ENCODE measurements around the gene CSNK2A3. TPM values are rescaled to one million over a fixed set of nuclear protein-coding genes. Genes with fewer than 3 reads are reported as not detected.
A peak's percentile ranks its signal among the peaks of the same experiment; 100 is the strongest.

Gene CSNK2A3
- total and polyA plus RNA-seq, 12 donors: 0.57 to 2.2 (median 0.99) TPM; not detected in 1

DNA sequence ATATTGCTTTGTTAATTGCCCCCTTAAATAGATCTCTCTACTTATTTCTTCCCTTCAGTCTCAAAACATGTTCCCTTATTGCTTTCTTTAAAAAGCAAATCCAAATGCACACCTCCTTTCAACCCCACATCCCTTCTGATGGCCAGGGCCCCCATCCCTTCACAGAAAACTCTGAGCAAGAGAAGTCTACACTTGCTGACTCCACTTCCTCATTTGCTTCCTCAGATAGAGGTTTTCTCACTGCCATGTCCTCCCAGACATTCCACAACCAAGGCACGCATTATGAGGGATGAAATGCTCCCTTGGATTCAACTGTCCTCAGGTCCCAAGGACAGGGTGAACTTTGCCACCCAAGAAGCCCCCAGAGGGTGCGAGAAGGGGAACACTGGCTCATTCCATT is 43.1 kb downstream of the CSNK2A3 start:
- 95 to 97% methylated on average over 2 of the region's 2 CpGs for WGBS, 2 donors
- TF ChIP-seq, protein P1, sequence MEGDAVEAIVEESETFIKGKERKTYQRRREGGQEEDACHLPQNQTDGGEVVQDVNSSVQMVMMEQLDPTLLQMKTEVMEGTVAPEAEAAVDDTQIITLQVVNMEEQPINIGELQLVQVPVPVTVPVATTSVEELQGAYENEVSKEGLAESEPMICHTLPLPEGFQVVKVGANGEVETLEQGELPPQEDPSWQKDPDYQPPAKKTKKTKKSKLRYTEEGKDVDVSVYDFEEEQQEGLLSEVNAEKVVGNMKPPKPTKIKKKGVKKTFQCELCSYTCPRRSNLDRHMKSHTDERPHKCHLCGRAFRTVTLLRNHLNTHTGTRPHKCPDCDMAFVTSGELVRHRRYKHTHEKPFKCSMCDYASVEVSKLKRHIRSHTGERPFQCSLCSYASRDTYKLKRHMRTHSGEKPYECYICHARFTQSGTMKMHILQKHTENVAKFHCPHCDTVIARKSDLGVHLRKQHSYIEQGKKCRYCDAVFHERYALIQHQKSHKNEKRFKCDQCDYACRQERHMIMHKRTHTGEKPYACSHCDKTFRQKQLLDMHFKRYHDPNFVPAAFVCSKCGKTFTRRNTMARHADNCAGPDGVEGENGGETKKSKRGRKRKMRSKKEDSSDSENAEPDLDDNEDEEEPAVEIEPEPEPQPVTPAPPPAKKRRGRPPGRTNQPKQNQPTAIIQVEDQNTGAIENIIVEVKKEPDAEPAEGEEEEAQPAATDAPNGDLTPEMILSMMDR (IDR thresholded peaks at IDR 0.05): no peak

DNA sequence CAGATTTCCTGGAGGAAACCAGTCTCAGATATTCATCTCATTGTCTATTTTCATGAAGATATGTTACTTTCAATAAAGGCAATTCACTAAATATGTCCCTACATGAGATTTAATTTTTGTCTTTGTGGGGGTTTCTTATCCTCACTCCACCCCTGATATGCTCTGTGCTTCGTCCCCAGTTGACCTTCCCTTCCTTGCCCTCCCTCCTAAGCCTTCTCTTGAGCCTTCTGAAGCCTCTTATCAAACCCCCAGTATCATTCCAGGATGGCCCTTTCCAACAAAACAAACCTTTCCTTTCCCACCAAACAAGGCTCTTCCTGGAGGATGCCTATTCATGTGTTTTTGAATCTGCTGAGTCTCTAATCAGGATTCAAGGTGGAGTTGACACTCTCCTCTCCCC is 44.8 kb downstream of the CSNK2A3 start:
- Histone ChIP-seq H3K27me3 (no peaks in the 10 kb centered on the region), H3K27ac (no peak overlapping the region), H3K4me3 (no peak overlapping the region), H3K9me3 (no peaks in the 10 kb centered on the region), H3K36me3 (peaks cover 0 to 32% (median 0%) of the 10 kb centered on the region in 9 donors), H3K4me1 (peaks cover 0 to 16% (median 6%) of the 10 kb centered on the region in 9 donors)
- intact Hi-C loops (cut with DNase I): no loop called here
- DNase-seq: no peak
- no peak for ATAC-seq
- TF ChIP-seq, protein P1 (IDR thresholded peaks at IDR 0.05): no peak
- 76 to 84% methylated on average over 1 of the region's 1 CpG for WGBS, 2 donors

More for the DNA sequence above, 43.1 kb downstream of the CSNK2A3 start:
- Histone ChIP-seq H3K4me3 (no peak overlapping the region), H3K27ac (no peak overlapping the region), H3K27me3 (no peaks in the 10 kb centered on the region), H3K36me3 (peaks cover 0 to 16% (median 0%) of the 10 kb centered on the region in 9 donors), H3K9me3 (no peaks in the 10 kb centered on the region), H3K4me1 (peaks cover 7 to 33% (median 18%) of the 10 kb centered on the region in 9 donors)
- ATAC-seq: no peak
- intact Hi-C loops (cut with DNase I): no loop called here
- no peak for DNase-seq

DNA sequence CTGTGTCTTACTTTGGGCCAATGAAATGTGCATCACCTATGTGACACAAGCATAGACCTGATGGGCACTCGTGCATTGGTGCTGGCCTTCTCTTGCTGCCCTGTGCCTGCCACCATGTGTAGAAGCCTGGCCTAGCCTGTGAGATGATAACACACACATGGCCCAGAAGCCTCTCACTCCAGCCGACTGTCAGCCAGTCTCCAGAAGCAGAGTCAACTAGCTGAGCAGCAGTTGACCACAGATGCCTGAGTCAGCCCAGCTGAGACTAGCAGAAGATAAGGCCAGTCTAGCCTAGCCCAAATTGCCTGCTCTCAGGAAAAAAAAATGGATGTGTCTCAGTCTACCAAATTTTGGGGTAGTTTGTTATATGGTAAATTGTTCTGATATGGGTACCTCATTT is 46.2 kb downstream of the CSNK2A3 start:
- WGBS, 2 donors: 73 to 76% methylated on average over 2 of the region's 2 CpGs
- DNase-seq: no peak

GRCh38 chr11:11304550-11304949 is 48.5 kb downstream of the CSNK2A3 start:
- Histone ChIP-seq H3K36me3 (peaks cover 0 to 48% (median 0%) of the 10 kb centered on the region in 9 donors), H3K27me3 (no peaks in the 10 kb centered on the region), H3K4me3 (no peak overlapping the region), H3K4me1 (peaks cover 0 to 3% (median 0%) of the 10 kb centered on the region in 9 donors), H3K27ac (no peak overlapping the region), H3K9me3 (no peaks in the 10 kb centered on the region)
- TF ChIP-seq, protein P1 (IDR thresholded peaks at IDR 0.05): no peak
- DNase-seq: no peak
- no peak for ATAC-seq
- 83 to 87% methylated on average over 7 of the region's 7 CpGs for WGBS, 2 donors
- intact Hi-C loops (cut with DNase I): no loop called here

More for the DNA sequence above, 46.2 kb downstream of the CSNK2A3 start:
- no peaks in the 10 kb centered on the region for H3K27me3 ChIP-seq
- TF ChIP-seq, protein P1 (IDR thresholded peaks at IDR 0.05): no peak
- H3K36me3 ChIP-seq: peaks cover 0 to 41% (median 0%) of the 10 kb centered on the region in 9 donors
- peaks cover 0 to 9% (median 5%) of the 10 kb centered on the region in 9 donors for H3K4me1 ChIP-seq
- H3K27ac ChIP-seq: no peak overlapping the region
- H3K4me3 ChIP-seq: no peak overlapping the region
- no peaks in the 10 kb centered on the region for H3K9me3 ChIP-seq
- intact Hi-C loops (cut with DNase I): no loop called here
- ATAC-seq: peak in 1 of 8 donors; percentile 35

All from heart right ventricle (tissue), 16 donors.